IPS DF 4.7 (cell line): Measurements from ENCODE around the gene GAP43.
A peak's percentile ranks its signal among the peaks of the same experiment; 100 is the strongest.

Experiments used
- DNase-seq: peaks from one replicate; pipeline ENCODE4 v3.0.0-alpha.2; 2013; ENCODE audit warnings: low spot score; ENCODE audit errors: extremely low read depth

GAP43 gene

GRCh38 chr3:115660646-115661337, 37.5 kb downstream of the GAP43 start:
- no peak for DNase-seq

- DNase-seq: no peak
These were observed 39.0 kb downstream of the GAP43 start for GRCh38 chr3:115662356-115662755.

- DNase-seq: no peak
These were observed 40.1 kb downstream of the GAP43 start for GRCh38 chr3:115663414-115663813.

- DNase-seq: no peak
These were observed 42.8 kb downstream of the GAP43 start for GRCh38 chr3:115666081-115666480.

- DNase-seq: no peak
These were observed 43.8 kb downstream of the GAP43 start for GRCh38 chr3:115666920-115667737.

- no peak for DNase-seq
These were observed 44.4 kb downstream of the GAP43 start for GRCh38 chr3:115667738-115668065.

- no peak for DNase-seq
These were observed 47.6 kb downstream of the GAP43 start for GRCh38 chr3:115670911-115671310.

GRCh38 chr3:115671761-115672455, 48.6 kb downstream of the GAP43 start:
- DNase-seq: no peak

GRCh38 chr3:115673881-115674280, 50.6 kb downstream of the GAP43 start:
- no peak for DNase-seq

- no peak for DNase-seq
These were observed 53.0 kb downstream of the GAP43 start for GRCh38 chr3:115676336-115676735.

- DNase-seq: no peak
These were observed 57.6 kb downstream of the GAP43 start for GRCh38 chr3:115680803-115681345.

GRCh38 chr3:115681736-115682135, 58.4 kb downstream of the GAP43 start:
- DNase-seq: no peak

GRCh38 chr3:115683305-115683704, 60.0 kb downstream of the GAP43 start:
- no peak for DNase-seq

GRCh38 chr3:115683773-115684172, 60.5 kb downstream of the GAP43 start:
- DNase-seq: no peak

GRCh38 chr3:115685097-115685496, 61.8 kb downstream of the GAP43 start:
- no peak for DNase-seq

- no peak for DNase-seq
These were observed 64.4 kb downstream of the GAP43 start for GRCh38 chr3:115687721-115688120.

GRCh38 chr3:115688418-115688817, 65.1 kb downstream of the GAP43 start:
- DNase-seq: no peak

GRCh38 chr3:115689928-115690327, 66.6 kb downstream of the GAP43 start:
- no peak for DNase-seq

GRCh38 chr3:115691964-115692363, 68.7 kb downstream of the GAP43 start:
- DNase-seq: no peak

GRCh38 chr3:115692887-115693524, 69.7 kb downstream of the GAP43 start:
- peak; percentile 69 for DNase-seq

GRCh38 chr3:115693868-115694267, 70.6 kb downstream of the GAP43 start:
- no peak for DNase-seq

- DNase-seq: no peak
These were observed 71.8 kb downstream of the GAP43 start for GRCh38 chr3:115695090-115695489.
